Dermis microvascular lymphatic vessel endothelial cell (primary cell): ENCODE results near the gene SNAP47. TPM values are rescaled to one million over a fixed set of nuclear protein-coding genes. Genes with fewer than 3 reads are reported as not detected.
A peak's percentile ranks its signal among the peaks of the same experiment; 100 is the strongest.

Experiments used
- DNase-seq, 2 donors: peaks; one replicate each; pipeline versions ENCODE4 v3.0.0 to v3.0.0-alpha.2; 2010; ENCODE audit warnings: low read depth in 2 of 2
- total RNA-seq: library from RNA; depleted of rRNA; stranded (reverse); fragments of >200 nt; gene quantifications from 2 replicates; pipeline ENCODE4 v1.2.1, GENCODE V29; 2014

The SNAP47 gene
- total RNA-seq, 1 donor from 2014 or later = 27.6 TPM

GRCh38 chr1:227781314-227781930 is 46.2 kb downstream of the SNAP47 start:
- no peak for DNase-seq

GRCh38 chr1:227782226-227782625 is 47.0 kb downstream of the SNAP47 start:
- no peak for DNase-seq

GRCh38 chr1:227785094-227785804 is 50.0 kb downstream of the SNAP47 start:
- no peak for DNase-seq

GRCh38 chr1:227785805-227786671 is 50.8 kb downstream of the SNAP47 start:
- no peak for DNase-seq

GRCh38 chr1:227786673-227787512 is 51.7 kb downstream of the SNAP47 start:
- no peak for DNase-seq

GRCh38 chr1:227787513-227788270 is 52.5 kb downstream of the SNAP47 start:
- peak; percentile 81 to 95 for DNase-seq

GRCh38 chr1:227788271-227789083 is 53.2 kb downstream of the SNAP47 start:
- no peak for DNase-seq

GRCh38 chr1:227789084-227790033 is 54.1 kb downstream of the SNAP47 start:
- no peak for DNase-seq

GRCh38 chr1:227790034-227790400 is 54.8 kb downstream of the SNAP47 start:
- DNase-seq = no peak

- DNase-seq = no peak
Observed at GRCh38 chr1:227790868-227791267, 55.6 kb downstream of the SNAP47 start.

GRCh38 chr1:227791425-227792143 is 56.3 kb downstream of the SNAP47 start:
- no peak for DNase-seq

GRCh38 chr1:227792216-227793078 is 57.2 kb downstream of the SNAP47 start:
- DNase-seq = no peak

- no peak for DNase-seq
Observed at GRCh38 chr1:227793079-227793947, 58.1 kb downstream of the SNAP47 start.

GRCh38 chr1:227793948-227794816 is 58.9 kb downstream of the SNAP47 start:
- no peak for DNase-seq

- no peak for DNase-seq
Observed at GRCh38 chr1:227794817-227795192, 59.6 kb downstream of the SNAP47 start.
